HG02973 (cell line): ENCODE results near the gene NEU4.
"Not testable (repeated sequence)": the region's sequence is repeated elsewhere in the genome, so short reads cannot be mapped to it uniquely, and the experiment has no call there.

Experiments used
- ATAC-seq: cut with Tn5 transposase; IDR thresholded peaks from one replicate; pipeline ENCODE4 v1.9.1; 2021; ENCODE audit warnings: moderate library complexity; ENCODE audit not compliant: unreplicated experiment

The NEU4 gene

DNA sequence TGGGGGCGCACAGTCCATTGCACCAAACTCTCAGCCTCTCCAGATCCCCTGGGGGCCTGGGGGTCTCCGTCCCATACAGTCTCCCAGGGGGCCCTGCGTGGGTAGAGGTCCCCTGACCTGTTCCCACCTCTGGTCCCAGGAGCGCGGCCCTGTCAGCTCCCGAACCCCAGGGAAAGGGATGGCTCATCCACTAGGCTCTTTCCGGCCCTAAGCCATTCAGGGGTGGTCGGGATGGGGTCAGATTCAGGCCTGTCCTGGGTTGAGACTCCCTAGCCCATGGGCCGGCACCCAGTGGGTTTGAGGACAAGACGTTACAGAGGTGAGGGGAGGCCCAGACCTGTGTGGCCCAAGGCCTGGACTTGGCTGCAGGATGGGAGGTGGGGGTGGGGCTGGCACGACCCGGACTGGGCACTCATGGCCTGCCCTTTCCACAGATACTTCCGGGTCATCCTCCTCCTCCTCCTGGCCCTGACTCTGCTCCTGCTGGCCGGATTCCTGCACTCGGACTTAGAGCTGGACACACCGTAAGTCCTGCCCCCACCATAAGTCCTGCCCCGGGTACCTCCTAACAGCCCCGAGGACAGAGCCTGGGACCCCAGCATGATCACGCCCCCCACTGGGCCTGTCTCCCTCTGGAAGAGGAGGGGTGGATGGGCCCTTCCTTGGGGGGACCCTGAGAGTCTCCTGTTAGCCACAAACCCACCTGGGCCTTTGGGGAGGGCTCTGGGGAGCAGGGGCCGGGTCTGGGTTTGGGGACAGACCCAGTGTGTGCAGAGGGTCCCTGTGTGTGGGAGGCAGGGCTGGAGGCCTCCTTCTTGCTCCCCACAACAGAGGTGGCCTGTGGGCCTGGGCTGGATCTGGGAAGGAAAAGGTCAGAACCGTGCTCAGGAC lies 10.1 kb upstream of the NEU4 start:
- no peak for ATAC-seq

DNA sequence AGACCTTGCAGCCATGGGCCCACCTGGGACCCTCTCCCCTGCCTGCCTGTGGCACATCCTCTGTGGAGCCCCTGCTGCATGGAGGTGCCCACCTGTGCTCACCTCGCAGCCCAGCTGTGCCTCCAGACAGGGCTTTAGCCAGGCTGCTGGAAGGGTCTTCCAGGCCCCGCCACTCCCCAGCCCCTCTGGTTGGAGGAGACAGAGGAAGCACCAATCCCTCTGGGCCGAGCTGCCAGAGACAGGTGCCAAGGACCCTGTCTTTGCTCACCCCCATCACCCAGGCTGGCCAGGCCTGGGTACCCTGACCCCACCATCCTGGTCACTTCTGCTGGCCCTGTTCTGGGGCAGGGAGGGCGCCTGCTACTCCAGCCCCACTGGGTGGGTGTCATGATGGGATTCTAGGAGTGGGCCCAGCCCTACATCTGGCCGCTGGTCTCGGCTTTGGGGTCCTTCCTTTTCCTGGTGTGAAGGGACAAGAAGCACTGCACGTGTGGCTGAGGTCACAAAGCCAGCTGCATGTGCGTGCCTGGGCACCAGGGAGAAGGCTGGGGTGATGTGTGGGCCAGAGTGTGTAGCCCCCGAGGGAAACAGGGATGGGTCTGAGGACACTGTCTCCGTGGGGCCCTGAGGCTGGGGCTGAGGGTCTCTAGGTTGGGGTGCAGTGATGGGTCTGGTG lies 9.3 kb upstream of the NEU4 start:
- ATAC-seq, result no peak

- not testable (repeated sequence) for ATAC-seq
Observed at GRCh38 chr2:241800198-241800903, 8.6 kb upstream of the NEU4 start.

GRCh38 chr2:241801611-241802420 lies 7.2 kb upstream of the NEU4 start:
- ATAC-seq, result no peak

DNA sequence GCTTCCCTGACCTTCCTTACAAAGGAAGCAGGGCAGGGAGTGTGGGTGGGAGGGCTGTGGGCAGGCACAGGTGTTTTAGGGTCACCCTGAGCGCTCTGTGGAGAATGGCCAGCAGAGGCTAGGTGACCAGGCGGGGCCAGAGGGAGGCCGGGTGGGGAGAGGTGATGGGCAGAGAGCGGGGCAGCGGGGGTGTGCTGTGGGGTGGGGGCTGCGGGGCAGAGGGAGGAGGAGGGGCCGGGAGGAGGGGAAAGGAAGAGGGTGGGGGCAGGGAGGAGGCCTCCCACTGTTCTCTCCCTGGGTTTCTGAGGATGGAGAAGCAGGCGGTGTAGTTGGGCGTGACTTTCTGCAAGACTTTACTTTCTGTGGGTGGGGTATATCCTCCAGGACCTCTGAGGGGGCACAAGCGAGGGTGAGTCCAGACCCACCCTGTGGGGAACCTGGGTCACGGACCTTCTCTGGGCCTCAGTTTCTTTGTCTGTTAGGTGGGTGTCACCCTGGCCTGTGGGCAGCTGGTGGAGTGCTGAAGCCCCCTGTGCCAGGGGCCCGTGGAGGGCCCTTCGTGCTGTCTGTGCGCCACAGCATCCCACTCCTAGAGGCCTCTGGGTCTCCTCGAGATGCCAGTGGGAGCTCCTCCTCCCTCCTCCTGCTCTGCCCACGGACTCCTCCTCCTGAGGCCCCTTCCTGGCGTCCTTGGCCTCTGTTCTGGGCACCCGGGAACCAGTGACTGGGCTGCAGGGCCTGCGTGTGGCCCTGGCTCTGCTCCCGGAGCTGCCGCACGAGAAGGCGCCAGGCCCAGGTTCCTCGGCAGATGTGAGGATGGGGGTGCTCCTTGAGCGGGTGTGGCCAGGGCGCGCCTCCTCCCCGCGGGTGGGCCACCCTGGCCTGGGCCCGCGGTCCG lies 6.3 kb upstream of the NEU4 start:
- ATAC-seq, result no peak

- peak; percentile 49 for ATAC-seq
Observed at GRCh38 chr2:241803387-241804325, 5.3 kb upstream of the NEU4 start.

- ATAC-seq, result no peak
Observed at GRCh38 chr2:241804326-241805229, 4.4 kb upstream of the NEU4 start.

GRCh38 chr2:241806217-241806616 lies 2.8 kb upstream of the NEU4 start:
- not testable (repeated sequence) for ATAC-seq

GRCh38 chr2:241808051-241808720 lies 807 bp upstream of the NEU4 start:
- ATAC-seq, result no peak

- ATAC-seq, result no peak
Observed at GRCh38 chr2:241809383-241810306, 652 bp downstream of the NEU4 start.

GRCh38 chr2:241810307-241811200 lies 1.6 kb downstream of the NEU4 start:
- no peak for ATAC-seq

DNA sequence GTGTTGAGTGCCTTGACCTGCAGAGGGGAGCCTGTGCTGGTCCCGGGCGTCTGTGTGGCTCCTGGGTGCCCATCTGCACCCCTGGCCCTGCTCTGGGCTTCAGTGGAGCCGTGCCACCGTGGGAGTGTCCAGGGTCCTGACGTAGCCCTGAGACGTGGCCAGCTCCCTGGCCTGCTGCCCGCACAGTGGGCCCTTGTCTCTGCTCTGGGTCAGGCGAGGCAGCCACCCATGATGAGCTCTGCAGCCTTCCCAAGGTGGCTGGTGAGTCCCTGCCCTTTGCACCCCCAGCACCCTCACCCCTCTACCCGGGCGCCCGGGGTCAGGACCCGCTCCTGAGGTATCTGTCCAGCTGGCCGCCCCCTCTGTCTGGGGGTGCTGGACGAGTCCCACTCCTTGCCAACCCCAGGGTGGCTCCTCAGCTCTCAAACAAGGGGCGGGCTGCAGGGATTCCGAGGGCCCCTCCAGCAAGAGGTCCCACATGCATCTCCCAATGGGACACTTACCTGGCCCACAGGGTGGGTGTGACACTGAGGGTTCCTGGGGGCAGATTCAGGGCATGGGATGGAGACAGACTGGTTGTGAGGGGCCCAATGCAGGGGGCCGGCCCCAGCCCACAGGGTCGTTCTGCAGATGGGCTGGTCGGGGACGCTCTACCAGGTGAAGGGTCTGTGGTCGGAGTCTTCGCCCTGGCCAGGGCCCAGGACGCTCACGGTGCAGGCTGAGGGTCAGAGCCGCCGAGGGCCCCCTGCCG lies 2.4 kb downstream of the NEU4 start:
- no peak for ATAC-seq

DNA sequence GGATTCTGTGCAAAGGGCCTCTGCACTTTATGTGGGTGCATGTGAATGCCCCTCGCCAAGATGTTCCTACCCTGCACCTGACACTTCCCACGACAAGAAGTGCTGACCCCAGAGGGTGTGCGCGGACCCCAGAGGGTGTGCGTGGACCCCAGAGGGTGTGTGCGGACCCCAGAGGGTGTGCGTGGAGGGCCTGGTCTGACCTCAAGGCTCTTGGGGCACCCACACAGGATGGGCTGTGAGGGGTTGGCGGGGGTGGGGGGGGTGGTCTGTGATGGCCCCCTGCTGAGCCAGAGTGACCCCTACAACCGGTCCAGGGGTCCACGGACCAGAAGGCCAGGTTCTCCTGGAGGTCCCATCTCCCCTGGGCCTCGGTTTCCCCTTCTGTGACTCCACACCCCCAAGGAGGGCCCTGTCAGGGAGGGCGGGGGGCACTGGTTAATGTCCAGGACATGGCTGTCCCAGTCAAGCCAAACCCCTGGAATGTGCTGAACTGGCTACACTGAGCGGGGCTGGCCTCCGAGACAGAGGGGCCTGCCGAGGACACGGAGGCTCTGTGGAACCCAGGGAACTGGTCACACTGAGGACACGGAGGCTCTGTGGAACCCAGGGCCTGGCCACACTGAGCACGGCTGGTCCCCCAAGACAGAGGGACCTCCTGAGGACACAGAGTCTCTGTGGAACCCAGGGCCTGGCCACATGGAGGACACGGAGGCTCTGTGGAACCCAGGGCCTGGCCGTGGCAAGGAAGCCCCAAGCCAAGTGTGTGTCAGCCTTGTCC lies 3.1 kb downstream of the NEU4 start:
- ATAC-seq, result no peak
